GM10248 (cell line): ENCODE measurements around the gene SLC17A8.

Source experiments
- CTCF ChIA-PET: fragments of 300-600 bp; sonication (Branson Sonifier 250); formaldehyde crosslinking; extraction: SDS; loops from one replicate; lab custom pipeline; 2021; ENCODE audit warnings: antibody characterized with exemption; lab: Yijun Ruan, JAX
- POLR2A ChIA-PET: fragments of 350-650 bp; sonication (Branson Sonifier 250); formaldehyde crosslinking; extraction: SDS; loops from one replicate; lab custom pipeline; 2020; ENCODE audit warnings: antibody characterized with exemption; lab: Yijun Ruan, JAX
- DNase-seq: peaks from one replicate; pipeline ENCODE4 v3.0.0; 2012; ENCODE audit errors: extremely low spot score
- TF ChIP-seq, protein P1 (sequence below): IDR thresholded peaks from 2 replicates; pipeline ENCODE4 v1.5.1; 2012; ENCODE audit warnings: mild to moderate bottlenecking, low read depth; ENCODE audit errors: extremely low read depth, missing control alignments, control extremely low read depth

The SLC17A8 gene

DNA sequence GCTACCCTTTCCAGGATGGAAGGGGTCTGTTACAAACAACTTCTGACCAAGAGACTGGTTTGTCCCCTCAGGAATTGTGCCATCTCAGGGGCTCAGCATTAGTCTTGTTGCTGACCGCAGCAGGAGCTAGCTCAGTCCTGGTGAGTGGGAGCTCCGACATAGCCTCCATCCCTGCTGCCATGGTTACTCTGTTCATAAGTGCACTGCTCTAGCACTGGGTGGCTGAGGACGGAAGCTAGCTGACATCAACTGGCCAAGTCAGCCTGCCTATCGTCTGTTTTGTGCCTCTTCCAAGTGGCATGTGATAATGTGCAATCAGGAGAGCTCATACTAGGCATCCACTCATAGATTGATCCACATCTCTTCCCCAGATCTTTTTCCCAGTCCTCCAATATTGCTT, 7.5 kb downstream of the SLC17A8 start:
- ChIA-PET CTCF (interaction anchor here (1.1 to 1.7 kb wide), 4 partner anchors 11 to 40 kb away, joined by 3 to 5 read pairs (median 4); no protein-coding TSS in a partner anchor), POLR2A (no interaction called here)
- DNase-seq, result no peak
- TF ChIP-seq, protein P1, sequence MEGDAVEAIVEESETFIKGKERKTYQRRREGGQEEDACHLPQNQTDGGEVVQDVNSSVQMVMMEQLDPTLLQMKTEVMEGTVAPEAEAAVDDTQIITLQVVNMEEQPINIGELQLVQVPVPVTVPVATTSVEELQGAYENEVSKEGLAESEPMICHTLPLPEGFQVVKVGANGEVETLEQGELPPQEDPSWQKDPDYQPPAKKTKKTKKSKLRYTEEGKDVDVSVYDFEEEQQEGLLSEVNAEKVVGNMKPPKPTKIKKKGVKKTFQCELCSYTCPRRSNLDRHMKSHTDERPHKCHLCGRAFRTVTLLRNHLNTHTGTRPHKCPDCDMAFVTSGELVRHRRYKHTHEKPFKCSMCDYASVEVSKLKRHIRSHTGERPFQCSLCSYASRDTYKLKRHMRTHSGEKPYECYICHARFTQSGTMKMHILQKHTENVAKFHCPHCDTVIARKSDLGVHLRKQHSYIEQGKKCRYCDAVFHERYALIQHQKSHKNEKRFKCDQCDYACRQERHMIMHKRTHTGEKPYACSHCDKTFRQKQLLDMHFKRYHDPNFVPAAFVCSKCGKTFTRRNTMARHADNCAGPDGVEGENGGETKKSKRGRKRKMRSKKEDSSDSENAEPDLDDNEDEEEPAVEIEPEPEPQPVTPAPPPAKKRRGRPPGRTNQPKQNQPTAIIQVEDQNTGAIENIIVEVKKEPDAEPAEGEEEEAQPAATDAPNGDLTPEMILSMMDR, result no peak

DNA sequence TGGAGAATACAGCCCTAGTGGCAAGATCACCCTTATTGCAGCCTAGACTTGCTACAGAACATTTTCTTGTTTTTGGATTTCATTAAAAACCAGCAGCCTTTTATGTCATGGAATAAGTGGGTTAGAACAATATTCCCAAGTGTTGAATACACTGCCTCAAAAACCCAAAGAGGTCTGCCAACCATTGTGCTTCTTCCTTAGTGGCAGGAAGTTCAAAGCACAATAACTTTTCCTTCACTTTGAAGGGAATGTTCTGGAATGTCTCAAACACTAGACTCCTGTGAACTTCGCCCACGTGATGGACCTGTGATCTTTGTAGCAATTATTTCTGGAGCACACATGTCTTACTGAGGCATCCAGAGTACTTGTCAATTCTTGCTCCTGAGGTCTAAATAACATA, 8.5 kb downstream of the SLC17A8 start:
- TF ChIP-seq, protein P1, result no peak
- no peak for DNase-seq
- ChIA-PET POLR2A (interaction anchor here (0.7 kb wide), 1 partner anchor 479 kb away, joined by 5 read pairs; no protein-coding TSS in a partner anchor), CTCF (interaction anchor here (1.3 to 1.7 kb wide), 2 partner anchors 13 to 39 kb away, joined by 4 to 5 read pairs; no protein-coding TSS in a partner anchor)

DNA sequence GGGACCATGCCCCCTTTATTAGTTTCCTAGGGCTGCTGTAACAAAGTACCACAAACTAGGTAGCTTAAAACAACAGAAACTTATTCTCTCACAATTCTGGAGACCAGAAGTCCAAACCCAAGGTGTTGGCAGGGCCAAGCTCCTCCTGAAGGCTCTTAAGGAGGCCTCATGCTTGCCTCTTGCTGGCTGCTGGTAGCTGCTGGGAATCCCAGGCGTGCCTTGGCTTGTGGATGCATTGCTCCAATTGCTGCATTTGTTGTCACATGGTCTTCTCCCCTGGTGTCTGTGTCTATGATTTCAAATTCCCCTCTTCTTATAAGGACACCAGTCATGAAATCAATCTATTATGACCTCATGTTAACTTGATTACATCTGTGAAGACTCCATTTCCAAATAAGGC, 11.2 kb downstream of the SLC17A8 start:
- no peak for DNase-seq
- CTCF ChIA-PET, result interaction anchor here (1.2 kb wide), 2 partner anchors 9 to 10 kb away, joined by 3 read pairs; no protein-coding TSS in a partner anchor

DNA sequence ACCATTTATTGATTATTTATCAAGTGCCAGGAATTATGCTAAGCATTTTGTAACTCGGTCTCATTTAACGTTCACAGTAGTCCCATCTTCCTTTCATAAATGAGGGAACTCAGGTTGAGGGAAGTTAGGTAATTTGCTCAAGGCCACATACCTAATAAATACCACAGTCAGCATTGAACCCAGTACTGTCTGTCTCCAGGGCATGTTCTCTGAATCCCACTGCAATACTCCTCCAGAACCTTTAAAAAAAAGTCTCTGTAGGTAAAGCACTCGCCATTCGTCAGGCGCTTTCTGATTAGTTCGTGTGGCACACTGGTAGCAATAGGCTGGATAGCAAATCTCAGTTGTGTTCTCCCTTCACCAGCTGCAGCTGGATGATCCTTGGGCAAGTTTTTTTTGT, 14.3 kb downstream of the SLC17A8 start:
- ChIA-PET POLR2A (no interaction called here), CTCF (interaction anchor here (1.8 kb wide), 1 partner anchor 17 kb away, joined by 5 read pairs; no protein-coding TSS in a partner anchor)
- no peak for DNase-seq
- TF ChIP-seq, protein P1, result no peak

More for the DNA sequence above, 11.2 kb downstream of the SLC17A8 start:
- POLR2A ChIA-PET, result no interaction called here
- TF ChIP-seq, protein P1, result no peak

DNA sequence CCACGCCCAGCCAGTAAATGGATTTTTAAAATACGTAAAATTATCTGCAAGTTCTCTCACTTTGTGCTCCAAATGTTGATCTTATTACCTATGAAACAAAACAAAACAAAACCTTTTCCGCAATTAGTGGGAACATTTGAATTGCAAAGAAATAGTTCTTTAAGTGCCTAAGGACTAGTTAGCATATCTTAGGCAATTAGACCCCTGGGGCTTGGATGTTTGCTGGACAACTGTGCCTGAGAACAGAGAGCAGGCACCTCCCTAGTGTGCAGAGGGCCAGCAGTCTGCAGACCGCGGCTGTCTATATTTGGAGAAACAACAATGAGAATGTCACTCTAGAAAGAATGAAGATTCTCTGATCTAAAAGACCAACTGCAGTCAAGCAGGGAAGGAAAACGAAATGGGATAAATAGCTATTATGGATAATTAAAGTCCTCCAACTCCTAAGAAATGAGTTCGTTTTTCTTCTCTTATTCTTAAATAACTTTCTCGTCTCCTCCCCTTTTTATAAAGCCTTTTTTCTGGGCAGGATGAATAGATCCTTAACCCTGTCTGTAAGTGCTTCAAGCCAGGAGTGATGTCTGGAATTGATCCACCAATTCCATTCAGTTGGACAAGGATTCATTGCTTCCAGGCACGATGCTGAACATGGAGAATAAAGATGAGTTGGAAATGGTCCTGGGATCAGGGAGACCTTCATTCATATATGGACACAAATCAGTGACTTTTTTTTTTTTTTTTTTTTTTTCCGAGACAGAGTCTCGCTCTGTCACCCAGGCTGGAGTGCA, 16.2 kb downstream of the SLC17A8 start:
- CTCF ChIA-PET, result no interaction called here
- POLR2A ChIA-PET, result no interaction called here
- TF ChIP-seq, protein P1, result no peak
- no peak for DNase-seq

DNA sequence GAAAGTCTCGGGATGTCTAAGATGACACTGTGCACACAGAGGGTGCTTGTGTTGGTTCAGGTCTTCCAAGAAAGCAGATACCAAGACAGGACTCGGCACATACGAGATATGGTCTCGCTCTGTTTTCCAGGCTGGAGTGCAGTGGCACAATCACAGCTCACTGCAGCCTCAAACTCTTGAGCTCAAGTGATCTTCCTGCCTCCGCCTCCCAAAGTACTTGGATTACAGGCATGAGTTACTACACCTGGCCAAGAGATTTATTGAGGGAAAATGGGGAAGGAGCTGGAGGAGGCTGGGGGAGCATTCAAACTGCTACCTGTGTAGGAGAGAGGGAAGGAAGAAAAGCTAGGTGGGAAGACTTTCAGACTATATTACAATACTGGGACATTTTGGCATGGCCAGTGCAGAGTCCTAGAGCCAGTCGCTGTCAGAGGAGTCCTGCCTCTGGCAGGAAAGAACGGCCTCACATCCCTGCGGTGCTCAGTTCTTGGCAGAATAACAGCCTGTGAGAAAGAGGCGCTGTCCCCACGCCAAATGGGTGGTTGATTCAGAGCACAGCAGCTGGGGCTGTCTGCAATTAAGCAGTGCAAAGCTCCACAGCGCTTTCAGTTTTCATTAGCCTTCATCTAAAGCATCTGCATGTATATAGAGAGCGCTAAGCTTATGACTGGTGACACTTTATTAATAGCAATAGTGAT, 18.3 kb downstream of the SLC17A8 start:
- DNase-seq, result no peak
- TF ChIP-seq, protein P1, result no peak
- ChIA-PET CTCF (interaction anchor here (1.3 to 1.4 kb wide), 2 partner anchors 11 to 140 kb away, joined by 3 to 5 read pairs; no protein-coding TSS in a partner anchor), POLR2A (no interaction called here)
